GM12878 (cell line): ENCODE data around the gene VRTN. TPM values are rescaled to one million over a fixed set of nuclear protein-coding genes. Genes with fewer than 3 reads are reported as not detected.
A peak's percentile ranks its signal among the peaks of the same experiment; 100 is the strongest.

Experiments
- ATAC-seq: fragments of 200-7000 bp; cut with Tn5 transposase; 3 replicates; pipeline ENCODE4 v1.9.1; 2020; ENCODE audit warnings: mild to moderate bottlenecking, moderate library complexity
- BruUV-seq: library from RNA; stranded (reverse); fragments of 400-500 nt; replicated peaks from 2 replicates; lab custom pipeline; 2021; lab: Mats Ljungman, UMichigan
- CTCF ChIA-PET: fragments of 300-600 bp; sonication (Branson Sonifier 250); formaldehyde crosslinking; extraction: SDS; loops from one replicate; lab custom pipeline; 2021; ENCODE audit warnings: inconsistent platforms; lab: Yijun Ruan, JAX
- POLR2A ChIA-PET: fragments of 350-600 bp; formaldehyde crosslinking; extraction: SDS; loops from one replicate; lab custom pipeline; 2021; ENCODE audit warnings: inconsistent platforms; lab: Charles Lee
- RAD21 ChIA-PET: fragments of 300-600 bp; sonication (Branson Sonifier 250); formaldehyde crosslinking; loops from one replicate; lab custom pipeline; 2023; ENCODE audit warnings: antibody characterized with exemption; ENCODE audit not compliant: unreplicated experiment; lab: Charles Lee
- SMC1A ChIA-PET: fragments of 300-600 bp; sonication (Branson Sonifier 250); formaldehyde crosslinking; loops from one replicate; lab custom pipeline; 2023; ENCODE audit not compliant: unreplicated experiment, uncharacterized antibody; lab: Charles Lee
- DNase-seq: peaks from one replicate; pipeline ENCODE4 v3.0.0-alpha.2; 2011; ENCODE audit warnings: low read depth, low spot score
- FAIRE-seq: peaks from 3 replicates; lab custom pipeline; 2011; peaks lifted over from hg19 to GRCh38; lab: Jason Lieb, UNC
- H2AFZ ChIP-seq: 2 replicates; pipeline ENCODE4 v1.6.0; 2011; ENCODE audit warnings: low read depth, low read length, control low read depth; ENCODE audit not compliant: control insufficient read depth
- H3K27ac ChIP-seq: 2 replicates; pipeline ENCODE4 v1.5.1; 2011; ENCODE audit warnings: control low read depth; ENCODE audit not compliant: control insufficient read depth, insufficient read depth
- H3K27me3 ChIP-seq, 2 experiments: replicated peaks in 1 of 2; 2 replicates each; pipeline versions ENCODE4 v1.6.0 to v1.6.1; 2011; ENCODE audit warnings: low read length in 1 of 2; ENCODE audit not compliant: control insufficient read depth in 2 of 2, insufficient read depth in 2 of 2
- H3K36me3 ChIP-seq, 2 experiments: 2 replicates each; pipeline ENCODE4 v1.5.1; 2011; ENCODE audit warnings: low read length in 1 of 2; ENCODE audit not compliant: control insufficient read depth in 2 of 2, insufficient read depth in 2 of 2
- H3K4me1 ChIP-seq: 2 replicates; pipeline ENCODE4 v1.6.1; 2011; ENCODE audit warnings: mild to moderate bottlenecking, low read length, moderate library complexity, mixed read lengths; ENCODE audit not compliant: control insufficient read depth, insufficient read depth
- H3K4me2 ChIP-seq: 2 replicates; pipeline ENCODE4 v1.6.0; 2011; ENCODE audit warnings: control low read depth; ENCODE audit not compliant: control insufficient read depth, insufficient read depth
- H3K4me3 ChIP-seq: fragments of 200-600 bp; sonication (generic); 2 replicates; pipeline ENCODE4 v1.5.1; 2016
- H3K79me2 ChIP-seq: 2 replicates; pipeline ENCODE4 v1.6.0; 2011; ENCODE audit warnings: low read length; ENCODE audit not compliant: control insufficient read depth, insufficient read depth
- H3K9ac ChIP-seq: 2 replicates; pipeline ENCODE4 v1.8.0; 2011; ENCODE audit warnings: low read length, control low read depth, mixed read lengths; ENCODE audit not compliant: control insufficient read depth, insufficient read depth
- H3K9me3 ChIP-seq: replicated peaks from 3 replicates; pipeline ENCODE4 v1.5.1; 2011; ENCODE audit warnings: mild to moderate bottlenecking, low read length; ENCODE audit not compliant: control insufficient read depth, insufficient read depth
- H4K20me1 ChIP-seq: 2 replicates; pipeline ENCODE4 v1.6.0; 2011; ENCODE audit not compliant: control insufficient read depth, insufficient read depth
- CTCF ChIP-seq, 3 experiments: IDR thresholded peaks in 2 of 3; conservative IDR thresholded peaks in 1 of 3; 2 replicates each; pipeline ENCODE4 v1.5.1; 2011; ENCODE audit warnings: low read depth in 3 of 3, low read length in 3 of 3, mild to moderate bottlenecking in 3 of 3, control low read depth in 2 of 3, moderate library complexity in 2 of 3, inconsistent platforms in 1 of 3, mixed read lengths in 1 of 3; ENCODE audit not compliant: control insufficient read depth in 2 of 3, insufficient read depth in 1 of 3; ENCODE audit errors: extremely low read depth in 1 of 3
- JUNB ChIP-seq: IDR thresholded peaks from 2 replicates; pipeline ENCODE4 v1.6.1; 2016; ENCODE audit warnings: antibody characterized with exemption, mild to moderate bottlenecking
- WGBS: methylation state at CpG from one replicate; pipeline ENCODE4 v1.1.6; 2016; ENCODE audit warnings: low lambda C conversion rate; ENCODE audit not compliant: insufficient replicate concordance, insufficient coverage; ENCODE audit errors: missing lambda C conversion rate; 5-methylcytosine and 5-hydroxymethylcytosine counted together
- in situ Hi-C: fragments of 300-500 bp; cut with MboI; formaldehyde crosslinking; loops from 9 replicates; pipeline ENCODE4 v1.14.3; 2018; ENCODE audit warnings: mixed read lengths
- intact Hi-C: fragments of 100-400 bp; cut with micrococcal nuclease; formaldehyde crosslinking; loops from one replicate; pipeline ENCODE4 v1.14.2; 2022; ENCODE audit not compliant: unreplicated experiment
- polyA plus RNA-seq, 11 experiments: library from polyadenylated mRNA; depleted of rRNA in 4 of 11; unstranded in 6 of 11; stranded (reverse) in 5 of 11; fragments of >200 nt; fragmentation: Nextera tagmentation in 4 of 11; fragmentation: Illumina TruSeq in 1 of 11; extraction: Ambion mirVana in 4 of 11; extraction: Trizol in 1 of 11; gene quantifications; 1 replicate in 1 of 11; 2 replicates in 10 of 11; pipeline versions ENCODE4 v1.2.1 to v1.2.3, GENCODE V29; 2011 to 2016; ENCODE audit warnings: inconsistent platforms in 2 of 11, missing spikeins in 2 of 11, low read depth in 1 of 11
- total RNA-seq, 4 experiments: library from RNA; depleted of rRNA in 3 of 4; stranded (reverse); fragments of >200 nt in 3 of 4; fragmentation: Illumina TruSeq in 1 of 4; extraction: Trizol in 1 of 4; gene quantifications; 2 replicates each; pipeline versions ENCODE4 v1.2.1 to v1.2.3, GENCODE V29; 2013 to 2021

Gene VRTN
- total and polyA plus RNA-seq, 10 of the 15 experiments (the other 5 are each of a cell fraction or from before 2014, with no cell fraction given), result 0.31 TPM; not detected in 9

DNA sequence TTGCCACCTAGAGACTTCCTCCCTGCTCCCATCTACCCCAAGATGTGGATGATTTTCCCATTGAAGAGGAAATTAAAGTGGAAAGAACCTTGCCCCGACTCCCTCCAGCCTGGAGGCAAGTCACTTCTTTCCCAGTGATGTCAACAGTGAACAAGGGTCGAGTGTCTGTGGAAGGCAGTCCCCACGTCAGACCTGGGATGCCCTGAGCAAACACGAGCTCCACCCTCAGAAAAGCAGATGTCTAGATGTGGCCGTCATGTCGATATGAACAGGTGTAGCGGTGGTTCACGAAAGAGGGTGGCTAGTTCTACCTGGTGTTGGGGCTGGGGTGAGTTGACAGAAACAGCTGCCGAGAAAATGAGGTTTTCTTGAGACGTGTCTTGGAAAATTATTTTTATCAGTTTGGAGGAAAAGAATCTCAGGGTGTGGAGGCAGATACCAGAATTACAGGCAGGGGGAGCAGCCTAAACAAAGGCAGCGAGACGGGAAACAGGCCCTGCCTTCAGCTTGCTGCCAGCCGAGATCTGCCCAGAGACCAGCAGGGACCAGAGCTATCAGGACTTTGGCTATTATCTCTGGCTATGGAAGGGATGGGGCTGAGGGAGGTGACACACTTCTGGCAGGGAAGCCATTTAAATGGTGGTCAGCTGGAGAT, 51.9 kb downstream of the VRTN start:
- H3K9me3 ChIP-seq, result no peaks in the 10 kb centered on the region
- 68% methylated on average over 13 of the region's 13 CpGs for WGBS
- no peaks in the 10 kb centered on the region for H3K36me3 ChIP-seq
- DNase-seq, result no peak
- no peak overlapping the region for H3K27ac ChIP-seq
- TF ChIP-seq CTCF (IDR thresholded peaks at IDR 0.05 in 2 of 3, conservative IDR thresholded peaks at IDR 0.05 in 1 of 3; ENCODE audit: control insufficient read depth in 2 of 3, extremely low read depth in 1 of 3, insufficient read depth in 1 of 3, low read depth in 3 of 3, low read length in 3 of 3) (0 out of 6 replicates have a peak, but pooled peaks of 1 of the 3 experiments have one; percentile 7), JUNB (no peak)
- no TSS peak for BruUV-seq
- no peak overlapping the region for H2AFZ ChIP-seq
- H3K4me2 ChIP-seq, result no peak overlapping the region
- peaks cover 0 to 3% of the 10 kb centered on the region in 2 experiments; a peak in 2 of 4 replicates for H3K27me3 ChIP-seq
- in situ Hi-C loops (no loop called here), intact Hi-C loops (no loop called here)
- no peaks in the 10 kb centered on the region for H3K79me2 ChIP-seq
- H4K20me1 ChIP-seq, result no peaks in the 10 kb centered on the region
- FAIRE-seq, result no peak
- ATAC-seq, result no peak
- H3K4me3 ChIP-seq, result no peak overlapping the region
- ChIA-PET RAD21 (interaction anchor here (1.3 to 2.0 kb wide), 2 partner anchors 53 to 93 kb away, joined by 3 to 16 read pairs; partner anchors contain the start of genes ISCA2 and NPC2), SMC1A (interaction anchor here (0.6 kb wide), 1 partner anchor 9 kb away, joined by 3 read pairs; no protein-coding TSS in a partner anchor), CTCF (interaction anchor here (1.3 kb wide), 1 partner anchor 91 kb away, joined by 3 read pairs; no protein-coding TSS in a partner anchor), POLR2A (interaction anchor here (0.6 kb wide), 1 partner anchor 799 kb away, joined by 3 read pairs; no protein-coding TSS in a partner anchor)
- H3K4me1 ChIP-seq, result peaks cover 26% of the 10 kb centered on the region
- H3K9ac ChIP-seq, result no peak overlapping the region
